ENCODE measurements around the gene COL8A1.

- TF ChIP-seq CTCF (conservative IDR thresholded peaks at IDR 0.05): no peak
- no peak for TF ChIP-seq EZH2 (IDR thresholded peaks at IDR 0.05; ENCODE audit: low read depth)
These were observed 129.7 kb downstream of the COL8A1 start for GRCh38 chr3:99768126-99768525.

Data from PC-9 (cell line).